Activated CD4-positive, alpha-beta T cell treated with anti-CD3 and anti-CD28 coated beads, Interleukin-2, amount 50 U/mL, for 1 hour (primary cell): ENCODE data around the gene LGALS9.
"Not testable (repeated sequence)": the region's sequence is repeated elsewhere in the genome, so short reads cannot be mapped to it uniquely, and the experiment has no call there.

Source experiments
- DNase-seq: peaks from one replicate; pipeline ENCODE4 v3.0.0-alpha.2; 2020

LGALS9 gene

DNA sequence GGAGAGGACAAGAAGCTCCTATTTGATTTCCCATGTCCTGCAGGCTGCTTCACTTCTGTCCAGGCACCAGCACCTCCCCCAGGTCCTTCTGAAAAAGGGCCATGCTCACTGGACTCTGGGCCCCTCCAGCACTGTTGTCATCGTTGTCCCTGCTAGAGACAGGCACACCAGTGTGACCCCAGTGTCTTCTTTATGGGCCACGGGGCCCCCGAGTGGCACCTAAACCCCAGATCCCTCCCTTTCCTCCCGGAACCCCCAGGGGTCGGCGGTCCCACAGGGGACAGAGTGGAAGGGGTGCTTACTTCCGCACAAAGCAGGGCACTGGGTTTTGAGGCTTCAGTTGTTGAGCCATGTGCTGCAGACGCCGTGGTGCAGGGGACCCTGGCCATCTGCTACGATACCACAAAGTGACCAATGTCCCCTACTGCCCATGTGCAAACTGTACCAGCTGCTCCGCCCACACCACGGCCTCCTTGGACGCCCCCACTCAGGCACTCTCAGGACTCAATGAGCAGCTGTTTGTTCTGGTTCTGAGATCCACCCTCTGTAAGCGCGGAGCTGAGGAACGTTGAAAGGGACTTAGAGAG, 24.6 kb downstream of the LGALS9 start:
- not testable (repeated sequence) for DNase-seq

DNA sequence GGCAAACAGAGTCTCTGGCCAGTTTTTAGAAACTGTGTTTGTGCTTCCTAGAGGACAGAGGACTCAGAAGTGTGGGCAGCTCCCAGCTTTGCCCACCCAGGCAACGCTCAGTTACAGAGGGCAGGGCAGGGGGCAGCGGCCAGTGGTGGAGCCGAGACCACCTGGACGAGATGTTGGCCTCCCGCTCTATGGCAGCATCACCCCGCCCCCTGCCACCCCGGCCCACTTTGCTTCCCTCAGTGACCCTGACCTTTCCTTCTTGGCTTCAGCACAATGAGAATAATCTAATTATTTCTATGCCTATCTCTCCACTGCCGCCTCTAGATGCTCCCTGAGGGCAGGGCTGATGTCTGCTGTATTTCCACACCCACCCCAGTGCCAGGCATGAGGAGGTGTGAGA, 25.6 kb downstream of the LGALS9 start:
- DNase-seq: not testable (repeated sequence)

DNA sequence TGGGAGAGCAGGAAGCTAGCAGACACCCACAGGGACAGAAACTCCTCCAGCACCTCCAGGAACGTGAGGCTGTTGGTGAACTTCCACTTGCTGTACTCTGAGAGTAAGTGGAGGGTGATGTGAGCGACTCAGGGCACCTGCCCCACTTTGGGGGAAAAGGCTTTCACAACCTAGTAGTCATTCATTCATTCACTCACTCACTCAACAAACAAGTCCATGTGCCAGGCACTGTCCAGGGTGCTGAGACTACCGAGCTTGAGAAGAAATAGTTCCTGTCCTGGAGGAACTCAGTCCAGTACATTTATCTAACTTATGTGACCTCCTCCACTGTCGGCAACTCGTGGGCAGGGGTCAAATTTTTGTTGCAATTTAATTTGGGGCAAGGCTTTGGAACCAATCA, 26.6 kb downstream of the LGALS9 start:
- DNase-seq: no peak

DNA sequence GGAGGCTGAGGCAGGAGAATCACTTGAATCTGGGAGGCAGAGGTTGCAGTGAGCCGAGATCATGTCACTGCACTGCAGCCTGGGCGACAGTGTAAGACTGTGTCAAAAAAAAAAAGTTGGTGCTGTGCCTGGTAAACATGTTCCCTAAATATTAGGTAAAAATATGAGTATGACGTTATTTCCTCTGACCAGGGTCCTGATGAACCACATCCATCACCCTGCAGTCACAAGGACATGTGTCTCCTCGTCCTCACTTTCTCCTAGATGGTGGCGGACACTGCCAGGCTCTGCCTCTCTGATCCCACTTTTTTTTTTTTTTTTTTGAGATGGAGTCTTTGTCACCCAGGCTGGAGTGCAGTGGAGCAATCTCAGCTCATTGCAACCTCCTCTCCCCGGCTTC, 28.7 kb downstream of the LGALS9 start:
- DNase-seq: no peak

DNA sequence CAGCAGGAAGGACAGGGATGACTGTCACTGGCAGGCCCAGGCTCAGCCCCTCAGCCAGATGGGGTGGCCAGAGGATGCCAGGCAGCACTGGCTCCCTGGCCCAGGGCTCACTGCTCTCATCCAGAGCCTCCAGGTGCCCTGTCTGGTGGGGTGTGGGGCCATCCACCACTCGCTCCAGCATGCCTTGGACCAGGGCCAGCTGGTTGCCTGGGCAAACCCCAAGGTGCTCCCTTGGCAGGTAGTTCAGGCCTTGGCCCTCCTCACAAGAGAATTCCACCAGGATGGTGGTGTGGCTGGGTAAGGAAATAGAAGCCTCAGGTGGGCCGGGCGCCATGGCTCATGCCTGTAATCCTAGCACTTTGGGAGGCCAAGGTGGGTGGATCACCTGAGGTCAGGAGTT, 29.4 kb downstream of the LGALS9 start:
- DNase-seq: no peak

DNA sequence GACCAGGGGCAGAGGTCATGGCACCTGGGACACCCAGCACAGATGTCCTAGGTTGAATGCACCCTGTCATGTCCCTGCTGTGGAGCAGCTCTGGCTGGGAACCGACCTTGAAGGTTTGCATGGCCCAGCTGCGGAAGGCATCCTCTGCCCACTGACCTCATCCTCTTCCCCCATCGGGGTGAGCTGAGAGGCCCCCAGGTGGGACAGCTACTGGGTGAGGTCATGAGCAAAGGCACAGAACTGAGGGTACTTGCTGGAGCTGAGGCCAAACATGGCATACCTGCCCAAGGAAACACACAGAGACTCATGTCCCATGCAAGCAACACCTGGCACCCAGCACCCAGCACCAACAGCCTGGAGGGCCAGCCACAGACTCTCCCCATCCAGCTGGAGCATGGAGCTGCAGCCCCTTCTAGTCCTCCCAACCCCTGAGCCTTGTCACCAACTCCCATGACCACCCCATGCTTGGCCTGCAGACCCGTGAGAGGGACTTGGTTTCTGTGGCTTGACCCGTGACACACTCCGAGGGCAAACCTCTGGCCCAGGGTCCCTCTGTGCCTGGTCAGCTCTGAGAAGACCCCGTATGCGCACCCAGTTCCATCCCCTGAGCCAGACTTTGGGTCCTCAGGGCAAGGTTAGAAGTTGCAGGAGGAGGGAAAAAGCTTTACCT, 33.1 kb downstream of the LGALS9 start:
- no peak for DNase-seq

DNA sequence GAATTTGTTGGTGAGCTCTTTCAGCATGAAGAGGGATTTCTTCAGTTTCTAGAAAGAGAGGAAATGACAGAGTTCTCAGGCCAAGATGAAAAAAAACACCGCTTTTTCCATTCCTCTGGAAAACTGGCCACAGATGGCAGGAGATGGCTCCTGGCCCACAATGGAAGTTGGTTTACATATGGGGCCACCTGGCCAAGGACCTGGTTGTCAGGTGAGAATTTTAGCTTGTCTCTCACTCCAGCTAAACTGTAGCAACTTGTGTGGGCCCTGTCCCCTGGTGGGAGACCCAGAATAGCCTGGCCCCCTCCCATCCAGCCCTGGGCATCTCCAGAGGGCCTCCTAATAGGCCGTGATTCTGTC, 33.6 kb downstream of the LGALS9 start:
- DNase-seq: no peak

DNA sequence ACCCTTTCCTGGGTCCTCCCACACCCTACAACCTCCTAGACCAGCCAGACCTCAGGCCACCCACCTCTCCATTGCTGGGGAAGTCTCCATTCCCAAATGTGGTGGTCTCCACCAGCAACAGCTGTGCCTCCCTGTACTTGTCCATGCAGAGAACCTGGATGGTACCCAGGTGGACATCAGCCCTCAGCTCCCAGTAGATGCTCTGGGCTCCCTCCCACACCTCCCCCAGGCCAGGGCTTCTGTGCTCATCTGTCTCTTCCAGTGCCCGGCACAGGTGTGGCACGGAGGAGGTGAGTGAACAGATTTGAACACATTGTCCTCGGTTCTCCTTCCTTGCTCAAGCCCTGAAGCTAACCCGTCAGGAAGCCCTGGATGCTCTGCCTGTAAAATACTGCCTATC, 34.6 kb downstream of the LGALS9 start:
- no peak for DNase-seq

DNA sequence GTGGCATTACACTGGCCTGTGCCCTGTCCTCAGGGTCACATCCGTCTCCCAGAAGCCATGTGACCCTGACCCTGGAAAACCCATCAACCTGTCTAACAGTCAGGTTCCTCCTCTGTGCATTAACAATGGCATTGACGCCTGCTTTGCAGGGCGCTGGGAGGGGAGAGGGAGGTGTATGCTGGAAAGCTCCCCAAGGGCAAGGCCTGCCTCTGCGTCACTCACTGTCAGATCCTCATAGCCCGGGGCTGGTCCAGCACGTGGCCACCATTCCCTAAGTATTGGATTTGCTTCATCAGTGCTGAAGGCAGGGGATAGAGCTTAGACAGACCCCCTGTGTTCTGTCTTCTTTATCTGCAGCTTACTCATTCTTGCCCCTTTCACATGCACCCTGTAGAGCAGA, 35.3 kb downstream of the LGALS9 start:
- not testable (repeated sequence) for DNase-seq

DNA sequence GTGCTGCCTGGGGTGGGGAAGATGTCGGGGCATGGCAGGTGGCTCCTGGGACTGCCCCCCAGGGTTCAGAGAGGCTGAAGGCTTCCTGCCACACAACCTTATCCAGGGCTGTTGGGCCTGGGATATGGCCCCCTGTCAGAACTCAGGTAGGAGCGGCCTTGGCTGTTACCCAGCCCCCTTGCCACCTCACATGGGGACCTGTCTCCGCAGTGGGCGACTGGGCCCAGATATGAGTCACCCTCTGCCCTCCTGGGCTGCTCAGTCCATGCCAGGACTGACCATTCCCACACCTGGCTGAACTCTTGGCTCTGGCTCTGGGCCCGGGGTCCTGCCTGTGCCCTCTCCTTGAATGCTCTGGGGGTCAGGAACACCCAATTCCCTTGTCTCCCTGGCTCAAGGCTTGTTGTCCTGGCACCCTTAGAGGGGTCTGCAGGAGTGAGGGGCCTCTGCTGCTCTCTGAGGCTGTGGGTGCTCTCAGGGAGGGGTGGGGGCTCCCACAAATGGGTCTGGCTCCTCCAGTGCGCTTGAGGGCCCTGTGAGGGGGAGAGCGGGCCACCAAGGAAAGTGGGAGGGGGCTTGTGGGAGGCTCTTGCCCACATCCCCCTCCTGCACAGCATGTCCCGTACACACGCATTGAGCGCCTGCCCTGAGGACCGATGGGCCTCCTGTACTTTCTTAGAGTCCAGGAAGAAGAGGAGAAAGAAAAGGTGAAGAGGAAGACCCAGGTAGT, 36.0 kb downstream of the LGALS9 start:
- DNase-seq: no peak

DNA sequence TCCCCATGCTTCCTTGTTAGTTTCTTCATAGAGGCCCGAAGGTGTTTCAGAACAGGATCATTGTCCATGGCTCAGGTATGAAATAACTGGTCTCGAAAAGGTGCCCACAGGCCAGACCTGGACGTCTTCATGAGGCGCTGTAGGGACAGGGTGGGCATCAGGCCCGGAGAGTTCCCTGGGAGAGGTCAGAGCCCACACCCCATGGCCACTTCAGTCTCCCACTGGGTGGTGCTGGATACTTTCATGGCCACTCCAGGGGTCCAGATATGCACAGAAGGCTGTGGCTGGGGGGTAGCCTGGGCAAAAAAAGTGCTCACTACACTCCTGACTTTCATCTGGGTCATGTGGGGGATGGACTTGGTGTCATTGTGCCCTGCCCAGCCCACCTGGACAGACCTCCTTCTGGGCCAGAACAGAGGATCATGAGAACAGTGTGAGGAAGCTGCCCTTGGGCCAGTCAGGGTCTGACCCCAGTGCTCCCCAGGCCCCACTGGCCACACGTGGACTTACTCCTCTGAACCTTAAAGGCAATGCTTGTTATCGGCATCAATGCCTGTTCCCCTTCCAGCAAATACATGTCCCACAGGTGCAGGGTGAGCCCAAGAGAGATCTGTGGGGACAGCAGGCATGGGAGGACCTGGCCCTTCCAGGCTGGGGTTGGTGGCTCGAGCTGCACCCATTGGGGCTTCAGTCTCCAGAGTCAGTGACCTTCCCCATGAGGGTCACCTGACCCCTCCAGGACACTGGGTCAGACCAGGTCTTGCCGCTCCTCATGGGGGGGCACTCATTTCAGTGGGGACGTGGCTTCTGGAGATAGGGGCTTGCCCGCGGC, 36.9 kb downstream of the LGALS9 start:
- DNase-seq: no peak

DNA sequence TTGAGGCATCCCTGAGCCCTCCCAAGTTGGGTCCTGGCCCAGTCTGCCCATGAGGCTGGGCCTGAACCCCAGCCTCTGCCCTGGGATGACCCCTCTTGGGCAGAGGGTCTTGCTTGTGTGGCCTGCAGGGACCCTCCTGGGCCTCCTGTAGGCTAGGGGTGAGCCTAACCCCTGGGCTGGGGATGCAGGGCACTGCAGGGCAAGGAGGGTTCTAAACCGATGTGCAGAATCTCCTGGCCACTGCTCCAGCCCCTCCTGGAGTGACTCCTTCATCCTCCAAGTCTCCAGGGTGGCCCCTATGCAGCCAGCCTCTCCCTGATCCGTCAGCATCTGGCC, 37.5 kb downstream of the LGALS9 start:
- no peak for DNase-seq

DNA sequence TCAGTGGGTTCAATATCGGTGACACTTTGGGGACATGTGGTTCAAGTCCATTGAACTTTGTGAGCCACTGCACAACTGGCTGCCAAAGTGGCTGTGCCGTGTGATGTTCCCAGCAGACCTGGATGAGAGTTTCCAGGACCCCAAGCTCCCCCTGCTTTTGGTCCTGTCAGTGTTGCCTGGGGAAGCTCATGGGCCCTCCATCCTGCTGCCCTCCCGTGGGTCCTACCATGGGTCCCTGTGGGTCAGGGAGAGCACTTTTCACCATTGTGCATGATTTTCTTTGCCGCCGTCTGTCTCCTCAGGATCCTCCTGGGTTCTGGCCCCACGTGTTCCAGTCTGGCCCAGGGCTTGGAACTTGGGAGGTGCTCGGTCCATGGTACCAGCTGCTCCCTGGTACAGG, 38.1 kb downstream of the LGALS9 start:
- DNase-seq: no peak

DNA sequence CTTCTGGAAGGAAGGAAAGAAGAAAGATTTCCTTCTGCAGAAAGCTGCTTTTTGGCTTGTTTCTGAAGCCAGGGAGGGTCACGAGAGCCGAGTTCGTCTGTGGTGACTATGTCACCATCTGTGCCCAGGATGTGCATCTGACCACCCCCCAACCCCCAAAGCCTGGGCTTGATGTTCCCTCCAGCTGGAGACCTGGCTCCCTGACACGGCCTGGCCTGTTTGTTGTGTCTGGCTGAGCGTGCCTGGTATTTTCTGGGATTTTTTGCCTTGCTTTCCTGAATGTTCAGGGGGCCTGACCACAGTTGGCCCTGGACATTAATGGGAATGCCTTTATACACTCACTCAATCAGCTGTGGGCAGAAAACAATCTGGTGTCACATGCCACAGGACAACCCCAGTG, 38.9 kb downstream of the LGALS9 start:
- DNase-seq: no peak

DNA sequence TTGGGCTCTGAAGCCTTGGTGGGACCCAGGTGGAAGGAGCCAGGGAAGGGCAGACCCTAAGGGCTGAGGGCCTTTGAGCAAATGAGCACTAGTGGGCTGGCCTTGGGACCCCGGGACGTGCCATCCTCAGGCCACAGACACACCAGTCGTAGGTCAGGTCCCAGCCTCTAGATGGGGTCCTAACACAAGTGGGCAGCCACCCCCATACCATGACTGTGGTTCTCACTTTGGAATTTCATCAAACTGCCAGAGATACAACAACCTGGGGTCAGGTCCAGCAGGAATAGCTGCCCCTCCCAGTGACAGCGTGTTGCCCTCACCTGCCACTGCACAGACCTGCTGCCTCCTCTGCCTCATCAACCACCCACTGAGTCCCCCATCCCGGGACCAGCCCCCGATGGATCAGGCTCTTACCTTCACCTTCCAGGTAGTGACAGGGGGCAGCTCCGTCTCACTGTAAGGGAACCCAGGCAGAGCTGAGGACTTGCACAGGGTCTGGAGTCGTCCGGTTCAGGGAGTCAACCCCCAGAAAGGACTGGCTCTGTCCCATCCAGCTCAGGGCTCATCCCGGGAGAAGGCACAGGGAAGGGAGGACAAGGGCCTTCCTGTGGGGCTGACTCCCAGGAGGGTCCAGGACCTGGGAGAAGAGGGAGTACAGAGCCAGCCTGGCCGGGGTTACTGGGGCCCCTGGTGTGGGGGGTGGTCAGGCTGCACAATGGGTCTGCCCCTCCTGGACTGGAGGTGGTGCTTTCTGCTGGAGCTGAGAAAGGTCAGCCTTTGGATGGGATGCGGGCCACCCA, 40.0 kb downstream of the LGALS9 start:
- DNase-seq: no peak

DNA sequence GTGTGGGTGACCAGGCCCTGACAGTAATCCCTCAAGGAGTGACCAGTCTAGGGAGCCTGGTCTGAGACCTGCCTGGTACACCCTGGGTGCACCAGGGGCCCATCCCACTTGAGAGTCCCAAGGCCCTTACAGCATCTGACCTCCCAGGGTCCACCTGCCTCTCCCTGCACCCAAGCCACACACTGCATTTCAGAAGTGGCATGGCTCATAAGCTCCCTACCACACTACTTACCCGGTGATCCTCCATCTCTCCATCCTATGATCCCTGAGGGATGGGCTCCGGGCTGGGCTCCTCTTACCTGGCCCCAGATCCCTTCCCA, 40.6 kb downstream of the LGALS9 start:
- no peak for DNase-seq

DNA sequence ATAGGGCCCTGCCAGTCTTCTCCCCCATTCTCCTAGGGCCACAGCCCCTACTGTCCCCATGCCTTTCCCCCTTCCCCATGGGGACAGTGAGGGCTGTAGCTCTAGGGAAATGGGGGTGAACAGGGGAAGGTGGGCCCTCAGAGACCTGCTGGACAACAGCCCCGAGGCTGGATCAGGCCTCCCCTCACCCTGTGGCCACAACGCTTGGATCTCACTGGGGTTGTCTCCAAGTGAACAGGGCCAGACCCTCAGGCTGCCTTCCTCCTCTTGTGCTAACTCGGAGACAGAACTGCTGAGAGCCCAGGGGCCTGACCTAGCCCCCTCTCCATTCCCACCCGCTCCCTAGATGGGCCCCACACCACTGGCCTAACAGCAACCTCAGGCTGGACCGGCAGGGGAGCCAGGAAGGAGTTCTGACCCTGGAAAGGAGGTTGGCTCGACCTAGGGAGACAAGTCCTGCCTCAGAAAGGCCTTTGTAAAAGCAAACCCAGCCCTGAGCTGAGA, 41.0 kb downstream of the LGALS9 start:
- DNase-seq: not testable (repeated sequence)

DNA sequence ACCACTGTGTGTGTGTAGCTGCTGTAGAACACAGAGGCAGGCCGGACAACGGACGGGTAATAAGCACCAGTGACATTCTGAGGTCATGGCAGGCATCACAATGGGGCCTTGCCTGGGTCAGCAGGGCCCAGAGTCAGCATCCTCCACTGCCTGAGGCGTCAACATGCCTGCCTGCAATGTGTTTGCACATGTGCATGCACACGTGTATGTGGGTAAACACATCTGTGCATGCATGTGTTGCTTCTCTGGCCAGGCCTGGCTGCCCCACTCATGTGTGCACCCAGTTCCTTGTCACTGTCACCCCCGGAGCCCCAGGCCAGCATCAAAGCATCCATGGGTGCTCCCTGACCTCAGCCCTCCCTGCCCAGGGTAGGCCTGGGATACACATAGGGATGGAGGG, 43.3 kb downstream of the LGALS9 start:
- DNase-seq: no peak

DNA sequence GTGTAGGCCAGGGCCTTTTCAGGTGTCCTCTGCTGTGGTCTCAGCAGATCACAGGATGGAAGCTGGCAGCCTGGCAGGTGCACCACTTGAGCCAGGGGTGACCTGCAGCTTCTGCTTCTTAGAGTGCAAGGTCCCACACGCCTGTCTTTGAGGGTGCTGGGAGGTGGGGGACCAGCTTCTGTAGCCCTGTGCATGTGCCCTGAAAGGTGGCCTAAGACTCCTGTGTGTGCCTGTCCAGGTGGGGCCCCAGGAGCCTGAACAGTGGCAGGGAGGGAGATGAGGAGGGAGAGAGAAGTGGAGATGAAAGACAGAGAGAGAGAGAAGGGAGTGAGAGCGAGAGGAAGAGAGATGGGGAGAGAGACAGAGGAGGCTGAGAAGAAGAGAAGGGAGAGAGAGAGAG, 46.2 kb downstream of the LGALS9 start:
- DNase-seq: no peak

DNA sequence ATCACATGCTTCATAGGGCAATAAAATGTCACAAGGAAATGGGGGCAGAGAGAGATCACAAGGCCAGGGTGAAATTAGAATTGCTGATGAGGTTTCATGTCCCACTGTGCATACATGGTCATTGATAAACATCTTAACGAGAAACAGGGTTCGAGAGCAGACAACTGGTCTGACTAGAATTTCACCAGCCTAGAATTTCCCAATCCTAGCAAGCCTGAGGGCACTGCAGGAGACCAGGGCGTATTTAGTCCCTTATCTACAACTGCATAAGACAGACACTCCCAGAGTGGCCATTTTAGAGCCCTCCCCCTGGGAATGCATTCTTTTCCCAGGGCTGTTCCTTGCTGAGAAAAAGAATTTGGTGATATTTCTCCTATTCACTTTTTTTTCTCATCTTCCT, 55.3 kb downstream of the LGALS9 start:
- DNase-seq: not testable (repeated sequence)

DNA sequence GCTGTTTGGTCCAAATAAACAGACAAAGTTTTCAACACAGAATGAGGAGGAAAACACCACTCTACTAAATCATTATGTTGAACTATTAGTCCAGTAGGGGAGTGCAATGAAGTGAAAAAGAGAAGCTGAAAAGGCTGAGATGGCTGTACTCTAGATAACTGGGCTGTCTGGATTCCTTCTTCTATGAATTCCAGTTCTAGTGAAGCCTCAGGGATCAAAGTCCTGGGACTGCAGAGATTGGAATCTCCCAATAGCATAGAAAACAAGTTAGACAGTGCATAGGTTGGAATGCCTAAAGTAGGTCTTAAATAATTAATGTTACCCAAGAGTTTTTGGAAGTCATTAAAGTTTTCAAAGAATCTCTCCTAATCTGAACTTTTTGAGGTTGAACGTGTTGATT, 59.9 kb downstream of the LGALS9 start:
- DNase-seq: no peak

DNA sequence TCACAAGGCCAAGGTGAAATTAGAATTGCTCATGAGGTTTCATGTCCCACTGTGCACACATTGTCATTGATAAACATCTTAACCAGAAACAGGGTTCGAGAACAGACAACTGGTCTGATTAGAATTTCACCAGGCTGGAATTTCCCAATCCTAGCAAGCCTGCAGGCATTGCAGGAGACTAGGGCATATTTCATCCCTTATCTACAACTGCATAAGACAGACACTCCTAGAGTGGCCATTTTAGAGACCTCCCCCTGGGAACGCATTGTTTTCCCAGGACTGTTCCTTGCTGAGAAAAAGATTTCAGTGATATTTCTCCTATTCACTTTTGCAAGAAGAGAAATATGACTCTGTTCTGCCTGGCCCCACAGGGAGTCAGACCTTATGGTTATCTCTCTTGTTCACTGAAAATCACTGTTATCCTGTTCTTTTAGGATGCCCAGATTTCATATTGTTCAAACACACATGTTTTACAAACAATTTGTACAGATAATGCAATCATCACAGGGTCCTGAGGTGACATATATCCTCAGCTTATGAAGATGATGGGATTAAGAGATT, 64.3 kb downstream of the LGALS9 start:
- not testable (repeated sequence) for DNase-seq
